HL-60/S4 treated with retinoic acid at 250 ng/mL for 4 days and 3 days (cell line): ENCODE results near the gene MCMBP.
"Not testable (repeated sequence)": the region's sequence is repeated elsewhere in the genome, so short reads cannot be mapped to it uniquely, and the experiment has no call there.

Source experiments
- in situ Hi-C: fragments of 300-500 bp; cut with MboI; formaldehyde crosslinking; loops from 2 replicates; pipeline ENCODE4 v1.7.0; 2022; ENCODE audit warnings: low sequenced_read_pairs

Gene MCMBP, protein sequence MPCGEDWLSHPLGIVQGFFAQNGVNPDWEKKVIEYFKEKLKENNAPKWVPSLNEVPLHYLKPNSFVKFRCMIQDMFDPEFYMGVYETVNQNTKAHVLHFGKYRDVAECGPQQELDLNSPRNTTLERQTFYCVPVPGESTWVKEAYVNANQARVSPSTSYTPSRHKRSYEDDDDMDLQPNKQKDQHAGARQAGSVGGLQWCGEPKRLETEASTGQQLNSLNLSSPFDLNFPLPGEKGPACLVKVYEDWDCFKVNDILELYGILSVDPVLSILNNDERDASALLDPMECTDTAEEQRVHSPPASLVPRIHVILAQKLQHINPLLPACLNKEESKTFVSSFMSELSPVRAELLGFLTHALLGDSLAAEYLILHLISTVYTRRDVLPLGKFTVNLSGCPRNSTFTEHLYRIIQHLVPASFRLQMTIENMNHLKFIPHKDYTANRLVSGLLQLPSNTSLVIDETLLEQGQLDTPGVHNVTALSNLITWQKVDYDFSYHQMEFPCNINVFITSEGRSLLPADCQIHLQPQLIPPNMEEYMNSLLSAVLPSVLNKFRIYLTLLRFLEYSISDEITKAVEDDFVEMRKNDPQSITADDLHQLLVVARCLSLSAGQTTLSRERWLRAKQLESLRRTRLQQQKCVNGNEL

GRCh38 chr10:119872610-119872859 lies at the start of gene MCMBP:
Gene MCMBP, minus strand, starts transcription at chr10:119872843. Its CDS starts 259 bp downstream, at chr10:119872584.
- in situ Hi-C loops, result no loop called here

DNA sequence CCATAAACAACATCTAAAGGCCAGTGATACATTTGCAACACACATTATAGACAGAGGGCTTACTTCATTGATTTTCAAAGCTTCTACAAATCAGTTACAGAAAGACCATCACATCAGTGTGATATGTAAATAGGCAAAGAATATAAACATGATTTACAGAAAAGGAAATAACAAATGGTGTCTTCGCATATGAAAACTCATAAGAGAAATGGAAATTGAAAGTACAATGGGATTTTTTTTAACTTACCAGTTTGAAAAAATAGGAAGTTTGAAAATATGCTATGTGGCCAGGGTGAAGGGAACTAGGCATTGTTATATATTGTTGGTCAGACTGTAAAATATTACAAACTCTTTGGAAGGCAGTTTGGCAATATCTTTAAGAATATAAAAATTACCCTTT lies 47.2 kb upstream of the MCMBP start:
- in situ Hi-C loops, result no loop called here

DNA sequence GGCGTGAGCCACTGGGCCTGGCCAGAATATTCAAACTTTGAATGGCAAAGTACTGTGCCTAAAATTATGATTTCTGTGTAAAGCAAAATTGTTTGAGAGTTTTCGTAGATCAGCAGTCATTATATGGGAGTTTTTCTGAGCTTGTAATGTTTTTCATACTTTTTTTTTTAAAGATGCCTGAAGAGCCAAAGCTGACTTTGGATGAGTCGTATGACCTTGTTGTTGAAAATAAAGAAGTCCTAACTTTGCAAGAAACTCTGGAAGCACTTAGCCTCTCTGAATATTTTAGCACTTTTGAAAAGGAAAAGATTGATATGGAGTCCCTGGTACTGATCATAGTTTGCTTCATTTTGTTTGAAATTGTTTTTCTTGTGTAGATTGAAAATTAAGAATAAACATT lies 46.6 kb upstream of the MCMBP start:
- in situ Hi-C loops, result no loop called here

DNA sequence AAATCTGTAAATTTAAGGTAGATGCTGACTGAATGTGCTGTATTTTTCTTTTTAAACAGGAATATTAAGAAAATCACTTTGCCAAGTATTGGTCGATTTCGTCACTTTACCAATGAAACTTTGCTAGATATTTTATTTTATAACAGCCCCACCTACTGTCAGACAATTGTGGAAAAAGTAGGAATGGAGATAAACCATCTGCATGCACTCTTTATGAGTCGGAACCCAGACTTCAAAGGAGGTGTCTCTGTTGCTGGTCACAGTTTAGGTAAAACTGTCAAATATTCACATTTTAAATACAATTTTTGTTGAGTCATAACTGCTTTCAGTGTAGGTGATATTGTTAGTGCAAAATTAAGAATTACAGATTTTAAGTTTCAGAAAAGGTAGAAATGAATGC lies 45.1 kb upstream of the MCMBP start:
- in situ Hi-C loops, result no loop called here

DNA sequence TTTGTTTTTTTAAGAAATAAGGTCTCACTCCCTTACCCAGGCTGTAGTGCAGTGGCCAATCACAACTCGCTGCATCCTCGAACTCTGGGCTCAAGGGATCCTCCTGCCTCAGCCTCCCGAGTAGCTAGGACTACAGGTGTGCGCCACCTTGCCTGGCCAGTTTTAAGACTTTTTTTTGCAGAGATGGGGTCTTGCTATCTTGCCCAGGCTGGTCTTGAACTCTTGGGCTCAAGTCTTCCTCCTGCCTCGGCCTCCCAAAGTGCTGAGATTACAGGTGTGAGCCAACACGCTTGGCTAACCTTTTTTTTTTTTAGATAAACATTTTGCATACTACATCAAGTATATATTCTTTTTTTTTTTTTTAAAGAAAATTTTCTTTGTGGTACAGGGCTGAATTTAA lies 38.0 kb upstream of the MCMBP start:
- in situ Hi-C loops, result no loop called here

GRCh38 chr10:119908166-119908565 lies 35.5 kb upstream of the MCMBP start:
- in situ Hi-C loops, result no loop called here

- in situ Hi-C loops, result not testable (repeated sequence)
Measured at GRCh38 chr10:119907695-119908094, 35.1 kb upstream of the MCMBP start.

GRCh38 chr10:119903946-119904666 lies 31.5 kb upstream of the MCMBP start:
- in situ Hi-C loops, result no loop called here

- in situ Hi-C loops, result no loop called here
Measured at GRCh38 chr10:119898577-119898976, 25.9 kb upstream of the MCMBP start.

- in situ Hi-C loops, result no loop called here
Measured at GRCh38 chr10:119896937-119897770, 24.5 kb upstream of the MCMBP start.

DNA sequence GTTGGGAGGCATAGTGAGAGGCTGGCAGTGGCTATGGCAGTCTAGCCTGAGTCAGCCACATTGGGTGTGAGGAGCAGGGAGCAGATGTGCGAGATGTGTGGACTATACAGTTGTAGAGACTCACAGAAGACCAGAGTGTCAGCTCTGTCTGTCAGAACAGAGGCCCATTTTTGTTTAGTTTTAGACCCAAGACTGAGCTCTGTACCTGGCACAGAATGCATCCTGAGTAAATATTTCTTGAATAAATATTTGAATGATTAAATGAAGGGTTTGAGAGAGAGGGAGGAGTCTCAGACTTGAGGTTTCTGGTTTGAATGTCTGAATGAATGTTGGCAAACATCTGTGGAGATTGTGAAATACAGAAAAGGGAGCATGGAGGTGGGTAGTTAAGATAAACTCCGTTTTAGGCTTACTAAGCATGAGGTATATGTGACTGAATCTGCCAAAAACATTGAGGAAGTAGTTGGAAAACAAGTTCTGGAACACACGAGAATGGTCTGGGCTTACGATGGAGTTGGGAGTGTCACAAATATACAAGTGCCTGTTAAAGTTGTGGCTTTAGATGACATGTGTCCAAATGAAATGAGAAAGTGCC lies 23.5 kb upstream of the MCMBP start:
- in situ Hi-C loops, result no loop called here

GRCh38 chr10:119893845-119894427 lies 21.3 kb upstream of the MCMBP start:
- in situ Hi-C loops, result no loop called here

DNA sequence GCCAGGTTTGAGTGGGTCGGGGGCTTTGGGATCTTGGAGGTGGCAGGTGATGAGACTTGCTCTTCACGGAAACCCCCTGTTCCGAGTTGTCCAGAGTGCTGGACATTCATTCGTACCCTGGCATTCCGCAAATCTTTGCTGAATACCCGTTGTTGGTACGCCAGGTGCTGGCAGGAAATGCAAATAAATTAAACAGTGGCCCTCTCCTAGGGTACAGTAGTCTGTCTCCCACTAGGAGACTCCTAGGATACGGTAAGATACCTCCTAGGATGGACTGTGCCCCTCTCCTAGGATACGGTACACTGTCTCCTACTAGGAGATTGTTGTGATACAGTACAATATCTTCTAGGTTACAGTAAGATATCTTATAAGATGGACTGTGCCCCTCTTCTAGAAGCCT lies 20.4 kb upstream of the MCMBP start:
- in situ Hi-C loops, result no loop called here

DNA sequence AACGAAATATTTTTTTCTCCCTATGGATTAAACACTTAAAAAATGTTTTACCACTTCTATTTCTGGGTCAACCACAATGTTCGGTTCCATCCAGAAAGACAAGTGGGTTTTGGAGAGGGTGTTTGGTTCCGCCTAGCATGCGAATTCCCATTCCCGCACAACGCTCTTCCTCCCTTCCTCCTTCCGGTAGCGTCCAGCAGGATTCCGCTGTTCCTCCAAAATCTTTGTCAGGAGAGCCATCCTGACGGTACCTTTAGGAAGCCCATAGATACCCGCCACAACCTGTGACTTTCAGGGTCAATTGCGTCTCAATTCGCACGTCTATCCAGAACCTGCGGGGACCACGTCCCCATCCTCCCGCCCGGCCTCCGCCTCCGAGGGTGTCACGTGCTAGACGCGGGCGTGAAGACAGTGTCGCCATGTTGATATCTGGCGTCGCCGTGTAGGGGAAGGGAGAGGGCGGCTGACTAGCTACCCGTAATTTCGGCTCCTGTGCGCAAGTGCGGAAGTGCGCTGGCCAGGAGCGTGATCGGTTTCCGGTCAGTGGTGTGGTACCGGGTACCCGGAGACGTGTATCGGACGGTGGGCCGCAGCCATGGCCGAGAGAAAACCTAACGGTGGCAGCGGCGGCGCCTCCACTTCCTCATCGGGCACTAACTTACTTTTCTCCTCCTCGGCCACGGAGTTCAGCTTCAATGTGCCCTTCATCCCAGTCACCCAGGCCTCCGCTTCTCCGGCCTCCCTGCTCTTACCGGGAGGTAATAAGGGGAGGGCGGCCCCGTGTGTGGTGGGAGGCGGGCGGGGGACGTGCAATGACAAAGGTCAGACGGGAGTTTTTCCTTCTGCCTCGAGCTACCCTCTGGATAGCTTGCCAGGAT lies 19.8 kb upstream of the MCMBP start, which contains the start of gene SEC23IP:
Gene SEC23IP, plus strand, starts transcription at position 543 of the 878 bp plus-strand sequence. Its CDS starts 53 bp downstream, at position 596.
- in situ Hi-C loops, result no loop called here

DNA sequence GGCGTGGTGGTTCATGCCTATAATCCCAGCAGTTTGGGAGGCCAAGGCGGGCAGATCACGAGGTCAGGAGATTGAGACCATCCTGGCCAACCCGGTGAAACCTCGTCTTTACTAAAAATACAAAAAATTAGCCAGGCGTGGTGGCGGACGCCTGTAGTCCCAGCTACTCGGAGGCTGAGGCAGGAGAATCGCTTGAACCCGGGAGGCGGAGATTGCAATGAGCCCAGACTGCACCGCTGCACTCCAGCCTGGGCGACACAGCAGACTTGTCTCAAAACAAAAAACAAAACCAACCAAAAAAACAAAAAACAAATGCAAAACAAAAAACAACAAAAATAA lies 19.2 kb upstream of the MCMBP start:
- in situ Hi-C loops, result not testable (repeated sequence)

DNA sequence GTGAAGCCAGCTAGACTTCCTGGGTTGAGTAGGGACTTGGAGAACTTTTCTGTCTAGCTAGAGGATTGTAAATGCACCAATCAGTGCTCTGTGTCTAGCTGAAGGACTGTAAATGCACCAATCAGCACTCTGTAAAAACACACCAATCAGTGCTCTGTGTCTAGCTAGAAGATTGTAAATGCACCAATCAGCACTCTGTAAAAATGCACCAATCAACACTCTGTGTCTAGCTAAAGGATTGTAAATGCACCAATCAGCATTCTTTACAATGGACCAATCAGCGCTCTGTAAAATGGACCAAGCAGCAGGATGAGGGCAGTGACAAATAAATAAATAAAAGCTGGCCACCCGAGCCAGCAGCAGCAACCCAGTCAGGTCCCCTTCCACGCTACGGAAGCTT lies 17.7 kb upstream of the MCMBP start:
- in situ Hi-C loops, result not testable (repeated sequence)

DNA sequence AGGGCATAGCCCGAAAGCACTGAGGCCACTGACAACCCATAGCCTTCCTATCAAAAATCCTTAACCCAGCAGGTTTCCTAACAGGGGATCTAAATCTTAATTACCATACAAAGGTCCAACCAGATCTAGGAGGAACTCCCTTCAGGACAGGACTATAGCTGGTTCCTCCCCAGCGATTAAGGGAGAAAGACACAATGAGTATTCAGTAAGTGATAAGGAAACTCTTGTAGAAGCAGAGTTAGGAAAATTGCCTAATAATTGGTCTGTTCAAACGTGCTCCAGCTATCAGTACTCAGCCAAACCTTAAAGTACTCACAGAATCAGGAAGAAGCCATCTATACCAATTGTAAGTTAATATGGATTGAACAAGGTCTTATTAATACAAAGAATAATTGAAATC lies 16.6 kb upstream of the MCMBP start:
- in situ Hi-C loops, result not testable (repeated sequence)

DNA sequence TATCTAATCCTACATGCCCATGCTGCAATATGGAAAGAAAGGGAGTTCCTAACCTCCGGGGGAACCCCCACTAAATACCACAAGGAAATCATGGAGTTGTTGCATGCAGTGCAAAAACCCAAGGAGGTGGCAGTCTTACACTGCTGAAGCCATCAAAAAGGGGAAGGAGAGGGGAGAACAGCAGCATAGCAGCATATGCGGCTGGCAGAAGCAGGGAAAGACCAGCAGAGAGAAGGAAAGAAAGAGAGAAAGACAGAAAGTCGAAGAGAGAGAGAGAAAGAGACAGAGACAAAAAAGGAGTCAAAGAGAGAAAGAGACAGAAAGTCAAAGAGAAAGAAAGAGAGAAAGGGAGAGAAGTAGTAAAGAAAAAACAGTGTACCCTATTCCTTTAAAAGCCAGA lies 16.1 kb upstream of the MCMBP start:
- in situ Hi-C loops, result not testable (repeated sequence)

DNA sequence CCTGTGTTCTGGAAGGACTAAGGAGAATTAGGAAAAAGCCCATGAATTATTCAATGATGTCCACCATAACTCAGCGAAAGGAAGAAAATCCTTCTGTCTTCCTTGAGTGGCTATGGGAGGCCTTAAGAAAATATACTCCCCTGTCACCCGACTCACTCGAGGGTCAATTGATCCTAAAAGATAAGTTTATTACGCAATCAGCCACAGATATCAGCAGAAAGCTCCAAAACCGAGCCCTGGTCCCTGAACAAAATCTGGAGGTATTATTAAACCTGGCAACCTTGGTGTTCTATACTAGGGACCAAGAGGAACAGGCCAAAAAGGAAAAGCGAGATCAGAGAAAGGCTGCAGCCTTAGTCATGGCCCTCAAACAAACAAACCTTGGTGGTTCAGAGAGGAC lies 13.4 kb upstream of the MCMBP start:
- in situ Hi-C loops, result not testable (repeated sequence)
